ENCODE data around the gene ST6GALNAC4.

GRCh38 chr9:127938298-127938690 lies 21.5 kb upstream of the ST6GALNAC4 start:
- TF ChIP-seq CTCF (IDR thresholded peaks at IDR 0.05), result no peak
- TF ChIP-seq EZH2 (IDR thresholded peaks at IDR 0.05), result no peak
- TF ChIP-seq EZH2phosphoT487 (IDR thresholded peaks at IDR 0.05), result no peak
